VCaP (cell line): ENCODE measurements around the gene FKBP15.

Experiments
- H3K27ac ChIP-seq: fragments of 450-650 bp; 2 replicates; pipeline ENCODE4 v1.5.1; 2017
- TF ChIP-seq, protein P1 (sequence below): fragments of 450-650 bp; conservative IDR thresholded peaks from 2 replicates; pipeline ENCODE4 v1.5.1; 2017; ENCODE audit warnings: mild to moderate bottlenecking, moderate library complexity

The FKBP15 gene

DNA sequence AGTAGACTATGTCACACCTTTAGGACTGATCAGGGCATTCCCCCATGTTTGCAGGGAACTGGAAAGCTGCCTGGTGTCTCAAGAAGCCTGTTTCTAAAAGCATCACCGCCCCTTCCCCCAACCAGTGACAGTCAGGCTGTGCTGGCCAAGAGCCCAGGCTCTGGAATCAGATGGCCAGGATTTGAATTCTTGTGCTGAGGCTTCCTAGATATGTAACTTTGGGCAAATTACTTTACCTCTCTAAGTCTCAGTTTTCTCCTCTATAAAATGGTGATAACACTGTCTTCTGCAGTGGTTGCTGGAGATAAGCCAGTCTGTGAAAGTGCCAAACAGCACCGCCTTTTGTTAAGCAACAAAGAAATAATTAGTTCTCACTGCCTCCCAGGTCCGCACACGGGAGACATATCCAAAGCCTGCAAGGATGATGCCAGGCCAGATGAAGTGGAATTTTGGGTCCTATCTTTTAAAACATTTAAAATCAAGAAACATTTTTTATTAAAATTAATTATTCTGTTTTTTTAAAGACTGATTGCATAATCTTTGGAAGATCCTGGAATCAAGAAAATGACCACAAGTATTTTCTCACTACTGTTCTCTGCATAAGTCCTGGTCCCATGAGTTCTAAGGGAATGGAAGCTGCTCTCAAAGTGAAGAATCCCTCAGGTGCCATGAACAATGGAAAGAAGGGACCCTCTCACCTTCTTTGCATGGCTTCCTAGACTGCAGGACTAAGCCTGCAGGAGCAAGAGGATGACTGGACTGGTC is 56.4 kb downstream of the FKBP15 start:
- TF ChIP-seq, protein P1, sequence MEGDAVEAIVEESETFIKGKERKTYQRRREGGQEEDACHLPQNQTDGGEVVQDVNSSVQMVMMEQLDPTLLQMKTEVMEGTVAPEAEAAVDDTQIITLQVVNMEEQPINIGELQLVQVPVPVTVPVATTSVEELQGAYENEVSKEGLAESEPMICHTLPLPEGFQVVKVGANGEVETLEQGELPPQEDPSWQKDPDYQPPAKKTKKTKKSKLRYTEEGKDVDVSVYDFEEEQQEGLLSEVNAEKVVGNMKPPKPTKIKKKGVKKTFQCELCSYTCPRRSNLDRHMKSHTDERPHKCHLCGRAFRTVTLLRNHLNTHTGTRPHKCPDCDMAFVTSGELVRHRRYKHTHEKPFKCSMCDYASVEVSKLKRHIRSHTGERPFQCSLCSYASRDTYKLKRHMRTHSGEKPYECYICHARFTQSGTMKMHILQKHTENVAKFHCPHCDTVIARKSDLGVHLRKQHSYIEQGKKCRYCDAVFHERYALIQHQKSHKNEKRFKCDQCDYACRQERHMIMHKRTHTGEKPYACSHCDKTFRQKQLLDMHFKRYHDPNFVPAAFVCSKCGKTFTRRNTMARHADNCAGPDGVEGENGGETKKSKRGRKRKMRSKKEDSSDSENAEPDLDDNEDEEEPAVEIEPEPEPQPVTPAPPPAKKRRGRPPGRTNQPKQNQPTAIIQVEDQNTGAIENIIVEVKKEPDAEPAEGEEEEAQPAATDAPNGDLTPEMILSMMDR, result no peak
- peak overlapping the region; percentile 2; the same call in 1 of the 2 replicates for H3K27ac ChIP-seq

DNA sequence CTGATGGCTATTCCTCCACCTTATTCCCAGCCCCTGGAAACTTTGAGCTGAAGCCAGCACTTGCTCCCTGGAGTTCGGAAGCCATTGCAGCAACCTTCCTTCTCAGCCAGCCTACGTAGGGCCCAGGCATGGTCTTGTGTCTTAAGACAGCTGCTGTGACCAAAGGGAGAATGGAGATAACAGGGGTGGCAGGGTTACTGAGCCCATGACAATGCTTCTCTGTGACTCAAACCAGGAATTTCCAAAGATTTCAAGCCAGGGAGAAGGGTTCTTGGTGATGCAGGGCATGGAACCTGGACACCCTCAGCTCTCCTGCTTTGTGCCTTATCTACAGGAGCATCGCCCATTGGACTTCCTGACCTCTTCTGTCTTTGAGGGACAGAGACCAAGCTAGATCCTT is 58.1 kb downstream of the FKBP15 start:
- H3K27ac ChIP-seq, result no peak overlapping the region
- TF ChIP-seq, protein P1, result no peak

DNA sequence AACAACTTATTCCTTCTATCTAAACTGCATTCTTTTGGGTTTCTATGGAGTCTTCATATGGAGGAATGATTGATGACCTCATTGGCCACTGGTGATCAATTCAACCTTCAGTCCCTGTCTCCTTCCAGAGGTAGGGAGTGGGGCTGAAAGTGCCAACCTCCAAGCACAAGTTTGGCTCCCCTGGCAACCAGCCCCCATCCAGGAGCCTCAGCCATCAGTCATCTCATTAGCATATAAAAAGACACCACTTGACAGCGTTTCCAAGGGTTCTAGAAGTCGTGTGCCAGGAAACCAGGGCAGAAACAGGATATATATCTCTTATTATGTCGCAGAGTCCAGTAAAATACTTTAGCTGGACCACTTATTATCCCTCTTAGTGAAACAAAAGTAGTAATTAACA is 60.5 kb downstream of the FKBP15 start:
- TF ChIP-seq, protein P1, result no peak
- no peak overlapping the region for H3K27ac ChIP-seq

DNA sequence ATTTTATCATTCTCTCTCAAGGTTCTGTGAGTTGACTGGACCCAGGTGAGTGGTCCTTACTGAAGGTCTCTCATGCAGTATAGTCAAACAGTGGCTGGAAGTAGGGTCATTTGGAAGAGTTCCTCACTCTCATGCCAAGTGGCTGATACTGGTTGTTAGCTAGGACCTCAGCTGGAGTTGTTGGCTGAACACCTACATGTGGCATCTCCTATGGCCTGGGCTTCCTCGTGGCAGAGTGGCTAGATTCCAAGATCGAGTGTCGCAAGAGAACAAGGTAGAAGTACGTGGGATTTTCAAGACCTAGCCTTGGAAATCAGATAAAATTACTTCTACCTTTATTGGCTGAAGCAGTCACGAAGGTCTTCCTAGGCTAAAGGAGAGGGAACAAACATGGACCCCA is 62.6 kb downstream of the FKBP15 start:
- no peak overlapping the region for H3K27ac ChIP-seq
- TF ChIP-seq, protein P1, result no peak

DNA sequence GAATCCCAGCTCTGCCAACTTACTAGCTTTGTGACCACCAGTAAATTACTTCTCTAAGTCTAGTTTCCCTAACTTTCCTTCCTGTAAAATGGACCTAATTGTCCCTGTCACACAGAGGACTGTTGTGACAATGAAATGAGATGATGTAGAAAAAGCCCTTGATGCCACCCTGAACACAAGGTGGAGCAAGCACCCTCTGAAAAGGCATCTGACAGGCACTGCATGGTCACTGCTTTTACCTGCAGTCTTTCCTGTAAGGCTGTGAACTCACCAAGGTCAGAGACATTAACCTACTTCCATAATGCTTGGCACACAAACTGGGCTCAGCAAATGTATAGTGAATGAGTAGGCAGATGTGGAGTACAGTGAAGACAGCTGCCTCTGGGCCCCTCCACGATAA is 64.2 kb downstream of the FKBP15 start:
- no peak overlapping the region for H3K27ac ChIP-seq
- TF ChIP-seq, protein P1, result peak; percentile 37

DNA sequence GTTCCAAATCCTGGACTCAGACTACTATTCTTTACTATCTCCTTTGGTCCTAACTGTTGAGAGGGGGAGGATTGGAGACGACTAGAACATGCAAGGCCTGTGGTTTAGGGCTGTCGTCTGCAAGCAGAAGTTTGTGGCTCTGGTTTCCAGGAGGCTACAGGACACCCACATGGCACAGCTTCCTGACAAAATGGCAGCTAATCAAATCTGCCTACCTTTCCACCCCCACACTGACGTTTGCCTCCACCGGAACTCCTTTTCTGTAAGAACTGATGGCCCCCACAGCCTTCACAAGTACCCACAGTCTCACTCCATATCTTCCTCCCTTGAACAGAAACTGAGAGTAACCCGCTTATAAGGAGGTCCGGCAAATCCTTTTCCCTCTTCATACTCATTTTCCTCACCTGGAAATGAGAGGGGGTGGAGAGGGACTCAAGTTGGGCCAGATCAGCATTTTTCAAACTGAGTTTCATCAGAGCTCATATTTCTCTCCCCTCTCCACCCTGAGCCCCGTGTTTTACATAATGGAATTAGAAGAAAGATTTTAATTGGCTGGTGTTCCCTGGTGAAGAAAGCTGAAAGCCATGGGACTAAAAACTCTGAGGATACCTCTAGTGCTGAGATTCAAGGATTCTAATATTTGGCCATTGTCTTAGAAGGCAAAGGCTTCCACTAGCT is 65.0 kb downstream of the FKBP15 start:
- TF ChIP-seq, protein P1, result no peak

DNA sequence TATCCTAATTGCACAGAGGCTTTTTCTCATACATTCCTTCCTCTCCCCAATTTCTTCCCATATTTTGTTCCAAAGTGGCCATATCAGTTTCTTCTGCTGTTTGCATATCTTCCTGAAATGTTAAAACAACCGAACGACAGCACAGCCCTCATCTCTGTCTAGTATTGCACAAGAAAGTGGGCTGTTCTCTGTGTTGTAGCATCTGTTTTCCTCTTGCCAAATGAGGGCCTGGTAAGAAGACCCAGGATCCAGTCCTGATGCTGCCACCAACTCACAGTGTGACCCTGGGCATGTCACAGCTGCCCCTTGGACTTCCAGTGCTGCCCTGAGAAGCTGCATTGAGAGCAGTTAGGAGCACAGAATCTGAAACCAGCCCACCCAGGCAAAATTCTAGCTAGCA is 66.1 kb downstream of the FKBP15 start:
- TF ChIP-seq, protein P1, result no peak
- no peak overlapping the region for H3K27ac ChIP-seq

More for the DNA sequence above, 65.0 kb downstream of the FKBP15 start:
- H3K27ac ChIP-seq, result no peak overlapping the region
